Raji (cell line): Measurements from ENCODE around the gene POU2F3.

Experiments used
- POLR2A ChIP-seq: IDR thresholded peaks from 2 replicates; pipeline ENCODE4 v1.6.1; 2011; ENCODE audit warnings: low read depth, low read length, control low read depth; ENCODE audit not compliant: insufficient read depth

The POU2F3 gene

GRCh38 chr11:120338107-120338933 lies 98.4 kb downstream of the POU2F3 start:
- TF ChIP-seq POLR2A: no peak

- no peak for TF ChIP-seq POLR2A
Observed at GRCh38 chr11:120339394-120339890, 99.5 kb downstream of the POU2F3 start.

- TF ChIP-seq POLR2A: no peak
Observed at GRCh38 chr11:120340529-120340928, 100.6 kb downstream of the POU2F3 start.

GRCh38 chr11:120342226-120342625 lies 102.3 kb downstream of the POU2F3 start:
- TF ChIP-seq POLR2A: no peak

- no peak for TF ChIP-seq POLR2A
Observed at GRCh38 chr11:120342678-120343077, 102.7 kb downstream of the POU2F3 start.

GRCh38 chr11:120343429-120343828 lies 103.5 kb downstream of the POU2F3 start:
- no peak for TF ChIP-seq POLR2A

- no peak for TF ChIP-seq POLR2A
Observed at GRCh38 chr11:120344302-120345004, 104.5 kb downstream of the POU2F3 start.

- TF ChIP-seq POLR2A: no peak
Observed at GRCh38 chr11:120346233-120346632, 106.3 kb downstream of the POU2F3 start.

GRCh38 chr11:120350637-120351036 lies 110.7 kb downstream of the POU2F3 start:
- no peak for TF ChIP-seq POLR2A

GRCh38 chr11:120352405-120352804 lies 112.5 kb downstream of the POU2F3 start:
- TF ChIP-seq POLR2A: no peak

- TF ChIP-seq POLR2A: no peak
Observed at GRCh38 chr11:120354068-120354467, 114.1 kb downstream of the POU2F3 start.

- TF ChIP-seq POLR2A: no peak
Observed at GRCh38 chr11:120354779-120355178, 114.8 kb downstream of the POU2F3 start.

- TF ChIP-seq POLR2A: no peak
Observed at GRCh38 chr11:120357620-120358019, 117.7 kb downstream of the POU2F3 start.

- TF ChIP-seq POLR2A: no peak
Observed at GRCh38 chr11:120358729-120359128, 118.8 kb downstream of the POU2F3 start.

- no peak for TF ChIP-seq POLR2A
Observed at GRCh38 chr11:120363436-120363835, 123.5 kb downstream of the POU2F3 start.

- TF ChIP-seq POLR2A: no peak
Observed at GRCh38 chr11:120365512-120365911, 125.6 kb downstream of the POU2F3 start.
